NT2/D1 (cell line): ENCODE measurements around the gene SIRT4.

Source experiments
- SUZ12 ChIP-seq: IDR thresholded peaks from 2 replicates; pipeline ENCODE4 v1.6.1; 2011; ENCODE audit not compliant: insufficient read length, insufficient read depth; ENCODE audit errors: extremely low read depth
- YY1 ChIP-seq: IDR thresholded peaks from 2 replicates; pipeline ENCODE4 v1.6.1; 2011; ENCODE audit not compliant: insufficient read length, insufficient read depth
- ZNF274 ChIP-seq: IDR thresholded peaks from 2 replicates; pipeline ENCODE4 v1.6.1; 2011; ENCODE audit warnings: mild to moderate bottlenecking, low read depth, low read length

DNA sequence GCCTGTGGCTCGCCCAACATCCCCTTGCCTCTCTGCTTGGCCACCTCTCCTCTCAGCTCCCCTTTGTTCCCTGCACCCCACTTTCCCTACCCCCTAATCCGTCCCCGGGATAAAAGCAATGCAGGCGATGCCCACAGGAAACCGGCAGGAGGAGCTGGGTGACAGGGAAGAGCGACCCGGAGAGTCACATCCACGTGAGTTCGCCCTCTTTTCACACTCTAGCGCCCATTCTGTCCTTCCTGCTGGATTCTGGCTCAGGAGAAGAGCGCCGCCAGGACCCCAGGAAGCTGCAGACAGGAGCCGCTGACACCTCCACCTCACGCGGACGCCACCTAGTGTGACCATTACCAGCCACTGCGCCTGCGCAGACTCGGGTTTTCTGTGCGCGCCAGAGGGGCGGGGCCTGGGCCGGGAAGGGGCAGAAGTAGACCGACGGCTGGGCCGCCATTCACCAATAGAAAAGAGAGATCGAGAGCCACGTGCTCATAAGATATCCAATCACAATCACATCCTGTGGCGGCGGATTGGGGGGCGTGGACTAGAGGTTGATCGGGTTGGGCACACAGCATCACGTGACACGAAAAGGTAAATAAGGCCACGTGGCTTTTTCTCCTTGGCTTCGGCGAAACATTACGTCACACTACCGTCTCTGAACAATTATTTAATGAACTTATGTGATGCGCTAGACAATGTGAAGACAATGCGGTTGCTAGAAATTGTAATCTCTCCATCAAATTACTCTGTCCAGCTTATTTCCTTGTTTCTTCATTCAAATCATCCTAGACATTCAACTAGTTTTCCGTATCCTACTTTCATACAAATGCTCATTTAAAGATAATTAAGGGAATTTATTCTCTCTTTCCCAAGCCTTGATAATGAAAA lies 15.3 kb downstream of the SIRT4 start:
- TF ChIP-seq YY1 = no peak
- TF ChIP-seq ZNF274 = no peak
- TF ChIP-seq SUZ12 = no peak
